KOPT-K1 (cell line): ENCODE results near the gene DLG5.

Experiments used
- H3K27ac ChIP-seq: fragments of 200-600 bp; sonication (generic); 2 replicates; pipeline ENCODE4 v1.5.1; 2016; ENCODE audit warnings: antibody characterized with exemption, mild to moderate bottlenecking, low read depth, low read length; ENCODE audit not compliant: poor library complexity, severe bottlenecking
- H3K36me3 ChIP-seq: fragments of 200-600 bp; sonication (generic); 2 replicates; pipeline ENCODE4 v1.5.1; 2017; ENCODE audit warnings: antibody characterized with exemption, mild to moderate bottlenecking, low read length, moderate library complexity; ENCODE audit not compliant: insufficient read depth
- H3K9me3 ChIP-seq: fragments of 200-600 bp; sonication (generic); 2 replicates; pipeline ENCODE4 v1.5.1; 2017; ENCODE audit warnings: antibody characterized with exemption, low read length, mild to moderate bottlenecking; ENCODE audit not compliant: insufficient read depth, poor library complexity, severe bottlenecking

Gene DLG5

DNA sequence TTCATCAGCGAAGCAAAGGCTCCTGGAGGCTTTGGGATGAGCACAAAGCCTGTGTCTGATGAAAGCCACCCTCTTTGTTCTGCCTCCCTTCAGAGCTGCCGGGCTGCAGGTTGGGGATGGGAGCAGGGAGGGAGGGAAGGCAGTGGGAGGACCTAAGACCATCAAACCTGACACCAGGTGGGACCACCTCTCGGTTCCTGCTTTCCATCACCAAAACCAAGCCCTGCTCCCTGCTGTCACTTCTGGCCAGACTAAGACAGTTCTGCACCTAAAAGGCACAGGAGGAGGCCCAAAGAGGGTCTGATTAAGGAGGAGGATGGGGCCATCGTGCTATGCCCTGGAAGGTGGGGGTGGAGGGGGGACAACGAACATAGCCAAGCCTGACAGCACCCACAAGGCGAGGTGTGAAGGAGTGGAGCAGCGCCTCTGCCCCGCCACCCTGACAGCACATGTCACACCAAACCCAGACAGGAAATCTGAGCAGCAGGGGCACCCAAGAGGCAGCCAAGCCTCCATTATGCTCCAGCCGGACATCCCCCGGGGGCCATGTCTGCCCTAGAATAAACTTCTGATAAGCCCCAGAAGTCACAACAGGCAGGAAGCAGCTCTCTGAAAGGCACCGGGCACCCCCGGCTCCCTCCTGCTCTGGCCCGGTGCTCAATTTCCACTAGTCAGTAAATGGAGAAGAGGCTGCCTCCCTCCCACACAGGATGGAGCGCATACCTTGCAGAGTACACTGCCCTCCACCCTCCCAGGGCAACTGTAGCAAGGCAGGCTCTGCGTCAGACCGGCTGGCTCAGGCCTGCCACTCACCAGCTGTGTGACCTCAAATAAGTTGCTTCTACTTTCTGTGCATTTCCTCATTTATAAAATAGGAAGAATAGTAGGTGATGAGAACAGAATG lies 48.9 kb downstream of the DLG5 start:
- no peaks in the 10 kb centered on the region for H3K9me3 ChIP-seq
- H3K36me3 ChIP-seq: no peaks in the 10 kb centered on the region
- H3K27ac ChIP-seq: no peak overlapping the region

DNA sequence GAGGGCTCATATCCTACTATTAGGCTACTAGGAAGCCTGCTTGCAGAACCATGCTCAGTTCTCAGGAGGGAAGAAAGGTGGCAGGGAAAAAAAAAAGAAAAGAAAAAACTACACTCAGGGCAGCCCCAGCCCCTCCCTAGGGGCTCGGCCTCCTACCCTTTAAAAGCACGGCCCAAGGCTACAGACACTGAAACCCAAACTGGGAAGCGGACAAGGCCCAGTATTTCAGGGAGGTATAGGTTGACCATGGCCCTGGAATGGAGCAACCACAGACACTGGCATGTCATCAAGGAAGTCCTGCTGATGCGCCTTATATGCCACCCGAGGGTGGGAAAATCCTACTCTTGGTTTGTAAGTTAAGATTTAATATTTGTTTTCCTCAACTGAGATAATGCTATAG lies 50.8 kb downstream of the DLG5 start:
- Histone ChIP-seq H3K9me3 (no peaks in the 10 kb centered on the region), H3K27ac (no peak overlapping the region)

DNA sequence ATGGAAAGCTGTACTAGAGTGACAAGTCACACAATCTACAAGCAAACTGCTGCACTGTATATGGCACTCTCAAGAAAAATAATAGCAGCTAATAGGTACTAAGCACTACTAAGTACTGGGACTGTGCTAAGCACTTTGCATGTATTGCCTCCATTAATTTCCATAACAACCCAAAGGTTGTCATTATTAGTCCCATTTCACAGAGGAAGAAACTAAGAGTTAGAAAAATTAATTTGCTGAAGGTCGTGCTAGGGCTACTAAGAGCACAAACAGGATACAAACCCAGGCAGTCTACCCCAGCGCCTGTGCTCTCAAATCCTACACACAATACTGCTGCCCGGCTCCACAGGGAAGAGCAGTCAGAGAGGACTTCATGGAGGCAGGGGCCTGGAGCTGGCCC lies 51.7 kb downstream of the DLG5 start:
- Histone ChIP-seq H3K36me3 (no peaks in the 10 kb centered on the region), H3K9me3 (no peaks in the 10 kb centered on the region), H3K27ac (no peak overlapping the region)

More for the DNA sequence above, 50.8 kb downstream of the DLG5 start:
- no peaks in the 10 kb centered on the region for H3K36me3 ChIP-seq

DNA sequence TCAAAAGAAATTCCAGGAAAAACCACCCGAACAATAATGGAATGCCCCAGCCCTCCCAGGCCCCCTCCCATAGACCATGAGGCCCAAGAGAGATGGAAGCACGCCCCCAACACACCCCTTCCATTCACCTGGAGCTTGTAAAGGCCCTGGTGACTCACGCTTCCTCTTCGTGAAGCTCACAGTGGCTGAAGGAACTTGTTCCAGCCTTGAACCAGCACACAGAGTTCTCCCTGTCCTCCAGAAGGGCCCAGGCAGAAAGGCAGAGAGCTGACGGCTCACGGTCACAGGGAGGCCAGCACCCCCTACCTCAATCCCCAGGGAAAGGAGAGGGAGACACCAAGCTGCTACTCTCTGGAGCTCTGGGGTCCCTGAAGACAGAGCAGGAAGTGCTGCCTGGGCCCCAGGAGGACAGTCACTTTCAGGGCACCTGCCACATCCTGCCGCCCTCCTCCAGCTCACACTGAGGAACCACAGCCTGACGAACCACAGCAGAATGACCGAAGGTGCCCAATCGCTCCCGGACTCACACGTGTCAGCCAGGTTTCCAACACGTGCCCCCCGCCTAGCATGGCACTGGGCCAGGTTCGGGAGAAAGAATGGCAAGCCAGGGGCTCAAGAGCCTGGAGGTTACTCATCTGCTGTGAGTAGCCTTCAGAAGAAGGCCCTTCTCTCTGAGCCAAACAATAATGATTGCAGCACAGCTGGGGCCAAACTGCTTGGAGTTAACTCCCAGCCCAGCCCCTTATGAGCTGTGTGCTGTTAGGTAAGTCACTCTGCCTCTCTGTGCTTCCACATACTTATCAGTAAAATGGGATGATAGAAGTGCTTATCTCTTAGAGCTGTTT lies 52.8 kb downstream of the DLG5 start:
- Histone ChIP-seq H3K36me3 (no peaks in the 10 kb centered on the region), H3K9me3 (no peaks in the 10 kb centered on the region), H3K27ac (peak overlapping the region; percentile 51)

DNA sequence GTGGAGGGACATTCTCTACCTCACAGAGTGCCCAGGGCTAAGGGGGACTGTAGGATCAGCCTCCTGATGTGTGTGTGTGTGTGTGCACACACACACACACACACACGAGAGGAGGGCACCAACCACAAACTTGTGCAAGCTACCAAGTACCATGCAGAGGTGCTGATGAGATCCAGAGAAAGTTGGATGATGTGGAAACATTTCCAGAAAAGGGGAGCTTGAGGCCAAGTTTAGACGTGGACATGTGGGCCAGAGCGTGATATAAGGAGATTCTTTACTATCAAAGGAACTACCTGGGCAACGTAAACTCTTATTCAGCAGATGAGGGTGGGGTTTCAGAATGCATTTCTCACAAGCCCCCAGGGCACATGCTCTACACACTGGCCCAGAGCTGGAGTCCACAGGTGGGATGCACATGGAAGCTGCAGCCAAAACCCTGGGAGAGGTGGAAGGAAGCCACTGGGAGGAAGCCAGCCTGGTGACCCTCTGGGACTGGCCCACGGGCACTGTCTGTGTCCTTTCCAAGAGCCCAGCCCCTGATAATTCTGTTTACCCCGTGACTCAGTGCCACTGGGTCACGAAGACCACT lies 53.5 kb downstream of the DLG5 start:
- Histone ChIP-seq H3K36me3 (no peaks in the 10 kb centered on the region), H3K27ac (peak overlapping the region; percentile 51), H3K9me3 (no peaks in the 10 kb centered on the region)

DNA sequence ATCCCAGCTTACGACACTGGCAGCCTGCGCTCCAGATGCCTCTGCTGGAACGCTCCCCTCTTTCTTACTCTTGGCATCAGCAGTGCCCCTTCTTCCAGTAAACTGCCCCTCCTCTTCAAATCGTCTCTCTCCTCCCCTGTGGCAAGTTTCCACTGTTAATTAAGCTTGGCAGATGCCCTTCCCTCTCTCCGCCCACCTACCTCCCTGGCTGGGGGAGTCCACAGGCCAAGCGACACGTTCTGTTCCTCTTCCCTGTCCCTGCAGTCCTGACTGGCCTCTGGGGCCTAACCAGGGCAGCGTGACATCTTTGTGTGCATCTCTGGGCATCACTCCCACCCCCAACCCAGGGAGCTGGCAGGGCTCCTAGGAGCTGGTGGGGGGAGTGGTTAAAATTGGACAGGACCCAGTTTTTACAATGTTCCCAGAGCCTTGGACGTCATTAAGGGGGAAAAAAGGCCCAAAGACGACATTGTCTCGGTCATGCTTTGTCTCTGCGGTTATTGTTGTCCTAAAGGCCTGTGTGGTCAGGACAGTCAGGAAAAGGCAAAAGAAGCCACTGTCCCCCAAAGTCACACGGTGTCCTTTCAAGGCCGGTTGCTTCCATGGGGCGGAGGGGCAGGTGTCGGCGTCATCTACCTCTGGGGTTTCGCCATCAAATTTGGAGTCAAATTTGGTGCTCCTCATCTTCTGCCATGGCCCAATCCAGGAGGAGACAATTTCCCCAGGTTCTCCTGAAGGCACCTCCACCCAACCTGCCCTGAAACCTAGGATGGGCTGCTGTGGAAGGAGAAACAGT lies 54.2 kb downstream of the DLG5 start:
- H3K9me3 ChIP-seq: no peaks in the 10 kb centered on the region
- no peaks in the 10 kb centered on the region for H3K36me3 ChIP-seq
- H3K27ac ChIP-seq: no peak overlapping the region

DNA sequence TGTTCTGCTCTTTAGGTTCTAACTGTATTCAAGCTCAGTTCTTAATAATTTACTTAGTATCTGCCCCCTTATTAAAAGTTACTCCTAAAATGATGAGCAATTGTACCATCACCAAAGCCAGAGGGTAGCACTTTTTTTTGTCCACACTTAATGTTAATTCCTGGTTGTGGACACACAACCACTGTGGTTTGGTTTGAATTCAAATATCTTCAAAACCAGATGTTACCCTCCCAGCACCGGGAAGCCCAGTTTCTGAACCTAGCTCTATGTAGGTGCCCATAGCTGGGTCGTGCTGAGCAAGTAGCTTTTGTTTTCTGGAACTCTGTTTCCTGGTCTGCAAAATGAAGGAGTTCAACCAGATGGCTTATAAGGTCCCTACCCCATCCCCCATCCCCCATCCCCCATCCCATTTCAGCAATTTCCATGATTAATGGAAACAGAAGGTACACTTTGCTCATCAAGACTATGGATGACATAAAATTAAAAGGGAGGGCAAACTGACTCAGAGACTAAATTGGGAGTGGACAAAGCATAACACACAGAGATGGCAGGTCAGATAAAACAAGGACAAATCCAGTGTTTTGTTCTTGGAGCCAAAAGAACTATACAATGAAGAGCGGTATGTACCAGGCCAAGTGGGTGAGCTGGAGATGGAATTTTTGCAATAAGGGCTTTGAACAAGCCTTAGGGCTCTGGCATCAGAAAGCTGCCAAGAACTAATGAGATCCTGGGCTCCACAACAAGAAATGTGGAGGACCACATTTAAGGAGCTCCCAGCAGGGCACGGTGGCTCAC lies 56.7 kb downstream of the DLG5 start:
- Histone ChIP-seq H3K27ac (no peak overlapping the region), H3K36me3 (0 out of 2 replicates have a peak, but pooled peaks cover 7% of the 10 kb centered on the region), H3K9me3 (no peaks in the 10 kb centered on the region)

DNA sequence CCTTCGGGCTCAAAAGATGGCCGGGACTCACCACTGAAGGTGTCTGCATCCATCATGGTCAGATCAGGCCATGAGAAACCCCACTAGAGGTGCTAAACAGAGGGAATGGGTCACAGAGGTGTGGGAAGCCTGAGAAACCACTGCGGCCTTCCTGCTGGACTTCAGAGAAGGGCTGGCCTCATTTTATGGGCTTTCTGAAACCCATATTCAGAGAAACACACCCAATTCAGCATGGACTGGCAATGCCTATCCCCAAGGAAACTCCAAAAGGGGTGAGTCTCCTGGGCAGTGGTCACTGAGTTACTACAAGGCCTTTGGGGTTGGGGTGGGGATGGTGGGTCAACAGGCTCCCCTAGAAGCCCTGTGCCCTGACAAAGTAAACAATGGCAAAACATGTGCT lies 58.0 kb downstream of the DLG5 start:
- Histone ChIP-seq H3K36me3 (0 out of 2 replicates have a peak, but pooled peaks cover 7% of the 10 kb centered on the region), H3K27ac (no peak overlapping the region), H3K9me3 (no peaks in the 10 kb centered on the region)

DNA sequence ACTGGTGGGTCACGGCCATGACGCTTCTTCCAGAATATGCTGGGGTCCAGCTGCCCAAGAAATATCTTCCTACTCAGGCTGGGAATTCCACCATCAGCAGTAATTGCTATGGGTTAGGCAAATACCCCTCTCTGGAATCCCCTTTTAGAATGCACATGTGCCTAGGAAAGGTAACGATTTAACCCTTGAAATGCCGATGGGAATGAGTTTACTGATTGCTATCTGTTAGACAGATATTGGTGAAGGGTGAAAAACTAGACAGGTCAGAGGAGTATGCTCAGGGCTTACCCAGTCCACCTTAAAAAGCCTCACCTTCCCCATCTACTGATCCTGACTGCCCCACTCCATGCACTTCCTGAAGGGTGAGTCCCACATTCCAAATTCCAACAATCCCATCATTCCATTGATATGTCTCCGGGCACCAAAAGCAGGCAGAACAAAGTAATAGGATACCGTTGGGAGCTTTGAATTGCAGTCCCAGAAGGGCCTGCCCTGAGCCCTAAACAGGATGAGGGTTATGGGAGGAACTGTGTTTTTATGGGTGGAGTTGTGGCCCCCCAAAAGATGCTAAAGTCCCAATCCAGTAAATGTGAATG lies 59.3 kb downstream of the DLG5 start:
- Histone ChIP-seq H3K9me3 (no peaks in the 10 kb centered on the region), H3K36me3 (0 out of 2 replicates have a peak, but pooled peaks cover 7% of the 10 kb centered on the region), H3K27ac (no peak overlapping the region)

DNA sequence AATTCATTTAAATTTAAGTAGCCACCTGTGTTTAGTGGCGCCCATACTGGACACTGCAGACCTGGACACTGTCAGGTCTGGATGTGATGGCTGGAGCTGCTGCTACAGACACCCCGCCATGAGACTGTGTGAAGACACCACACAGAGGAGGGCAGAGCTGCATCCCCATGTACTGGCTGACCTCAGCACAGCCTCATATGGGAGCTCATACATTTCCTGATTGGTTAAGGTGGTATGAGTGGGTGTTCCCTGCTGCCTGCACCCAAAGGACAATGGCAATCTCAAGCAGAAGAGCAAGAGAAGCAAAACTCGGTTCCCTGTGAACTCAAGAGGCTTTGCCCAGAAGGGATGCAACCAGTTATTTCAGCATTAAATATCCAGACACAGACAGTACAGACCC lies 60.0 kb downstream of the DLG5 start:
- H3K9me3 ChIP-seq: no peaks in the 10 kb centered on the region
- H3K36me3 ChIP-seq: 0 out of 2 replicates have a peak, but pooled peaks cover 7% of the 10 kb centered on the region
- H3K27ac ChIP-seq: no peak overlapping the region

DNA sequence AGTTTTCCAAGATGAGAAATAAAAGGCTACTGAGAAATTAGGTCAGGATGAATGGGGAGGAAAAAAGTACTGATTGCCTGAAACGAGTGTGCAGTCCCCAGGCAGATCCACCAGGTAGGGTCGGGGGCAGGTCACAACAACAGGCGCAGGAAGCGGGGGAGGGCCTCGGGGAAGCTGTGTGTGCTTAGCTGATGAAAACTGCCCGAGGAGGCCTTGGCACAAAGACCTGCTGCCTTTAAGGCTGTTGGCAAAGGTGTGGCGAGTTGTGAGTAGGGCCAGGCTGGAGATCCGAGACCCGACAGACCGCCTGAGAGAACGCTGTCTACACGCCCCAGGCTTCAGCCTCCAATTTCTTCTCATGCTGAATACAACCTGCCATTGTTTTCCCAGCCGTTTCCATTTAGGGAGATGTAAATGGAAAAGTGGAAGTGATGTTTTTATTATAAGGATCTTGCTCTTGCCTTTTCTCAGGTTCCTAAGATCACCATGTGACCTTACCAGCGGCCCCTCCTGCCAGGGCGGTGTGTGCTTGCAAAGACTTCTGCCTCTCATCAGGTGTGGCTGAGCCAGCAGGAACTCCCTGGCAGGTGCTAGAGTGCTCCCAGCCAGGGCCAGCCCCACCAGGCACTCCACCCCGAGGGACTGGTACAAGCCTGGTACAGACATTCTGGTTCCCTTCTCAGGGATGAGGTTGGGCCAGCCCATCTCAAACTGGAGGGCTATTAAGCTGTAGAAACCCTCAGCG lies 60.8 kb downstream of the DLG5 start:
- H3K9me3 ChIP-seq: no peaks in the 10 kb centered on the region
- H3K27ac ChIP-seq: no peak overlapping the region
- 0 out of 2 replicates have a peak, but pooled peaks cover 7% of the 10 kb centered on the region for H3K36me3 ChIP-seq

DNA sequence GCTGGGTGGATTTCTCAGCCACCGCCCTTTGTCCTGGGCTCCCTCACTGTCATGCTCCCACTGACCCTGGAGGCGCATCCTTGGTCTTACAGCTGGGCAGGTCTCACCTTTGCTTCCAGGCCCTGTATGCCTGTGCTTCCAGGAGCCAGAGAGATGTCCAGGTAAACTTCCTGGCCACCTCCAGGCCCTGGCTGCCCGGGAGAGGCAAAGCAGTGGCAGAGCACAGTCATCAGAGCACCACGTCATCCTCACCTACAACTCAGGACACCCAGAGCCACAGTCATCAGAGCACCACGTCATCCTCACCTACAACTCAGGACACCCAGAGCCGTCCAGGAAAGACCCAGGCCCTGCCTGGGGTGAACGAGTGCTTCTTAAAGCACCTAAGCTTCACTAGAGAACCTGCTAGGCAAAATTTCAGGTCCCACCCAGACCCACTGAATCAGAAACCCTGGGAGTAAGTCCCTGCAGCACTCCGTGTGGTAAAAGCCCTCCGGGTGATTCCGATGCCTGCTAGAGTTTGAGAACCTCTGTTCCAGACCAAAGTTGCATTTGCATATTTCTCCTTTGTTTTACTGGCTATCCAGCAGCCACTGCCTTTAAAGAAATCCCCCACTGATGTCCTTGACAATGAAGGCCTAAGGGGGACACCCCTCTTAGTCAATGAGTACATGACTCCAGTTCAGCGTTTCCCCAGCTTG lies 62.3 kb downstream of the DLG5 start:
- 0 out of 2 replicates have a peak, but pooled peaks cover 7% of the 10 kb centered on the region for H3K36me3 ChIP-seq
- no peak overlapping the region for H3K27ac ChIP-seq
- H3K9me3 ChIP-seq: no peaks in the 10 kb centered on the region
